ACC112 (cell line): ENCODE data around the gene CEP170B.
A peak's percentile ranks its signal among the peaks of the same experiment; 100 is the strongest.

Experiments used
- H2AFZ ChIP-seq: fragments of 200-600 bp; sonication (generic); one replicate; pipeline ENCODE4 v1.6.0; 2017; ENCODE audit warnings: antibody characterized with exemption, low read length; ENCODE audit not compliant: unreplicated experiment
- H3K27ac ChIP-seq: fragments of 200-600 bp; sonication (generic); 2 replicates; pipeline ENCODE4 v1.5.1; 2014; ENCODE audit warnings: low read depth, mild to moderate bottlenecking, antibody characterized with exemption, low read length, moderate library complexity
- H3K27me3 ChIP-seq: fragments of 200-600 bp; sonication (generic); 2 replicates; pipeline ENCODE4 v1.6.1; 2014; ENCODE audit warnings: mild to moderate bottlenecking, antibody characterized with exemption, low read length, moderate library complexity, mixed read lengths; ENCODE audit not compliant: insufficient read depth
- H3K36me3 ChIP-seq: fragments of 200-600 bp; sonication (generic); 2 replicates; pipeline ENCODE4 v1.6.1; 2016; ENCODE audit warnings: mild to moderate bottlenecking, antibody characterized with exemption, low read length, moderate library complexity, mixed read lengths; ENCODE audit not compliant: insufficient read depth
- H3K4me1 ChIP-seq: fragments of 200-600 bp; sonication (generic); one replicate; pipeline ENCODE4 v1.6.1; 2016; ENCODE audit warnings: low read length, mixed read lengths; ENCODE audit not compliant: insufficient read depth, unreplicated experiment, control insufficient read depth
- H3K4me3 ChIP-seq: fragments of 200-600 bp; sonication (generic); 2 replicates; pipeline ENCODE4 v1.5.1; 2014; ENCODE audit warnings: mild to moderate bottlenecking, low read depth, low read length
- H3K79me2 ChIP-seq: fragments of 200-600 bp; sonication (generic); one replicate; pipeline ENCODE4 v1.6.0; 2016; ENCODE audit warnings: low read length; ENCODE audit not compliant: control insufficient read depth, unreplicated experiment, insufficient read depth

CEP170B gene

DNA sequence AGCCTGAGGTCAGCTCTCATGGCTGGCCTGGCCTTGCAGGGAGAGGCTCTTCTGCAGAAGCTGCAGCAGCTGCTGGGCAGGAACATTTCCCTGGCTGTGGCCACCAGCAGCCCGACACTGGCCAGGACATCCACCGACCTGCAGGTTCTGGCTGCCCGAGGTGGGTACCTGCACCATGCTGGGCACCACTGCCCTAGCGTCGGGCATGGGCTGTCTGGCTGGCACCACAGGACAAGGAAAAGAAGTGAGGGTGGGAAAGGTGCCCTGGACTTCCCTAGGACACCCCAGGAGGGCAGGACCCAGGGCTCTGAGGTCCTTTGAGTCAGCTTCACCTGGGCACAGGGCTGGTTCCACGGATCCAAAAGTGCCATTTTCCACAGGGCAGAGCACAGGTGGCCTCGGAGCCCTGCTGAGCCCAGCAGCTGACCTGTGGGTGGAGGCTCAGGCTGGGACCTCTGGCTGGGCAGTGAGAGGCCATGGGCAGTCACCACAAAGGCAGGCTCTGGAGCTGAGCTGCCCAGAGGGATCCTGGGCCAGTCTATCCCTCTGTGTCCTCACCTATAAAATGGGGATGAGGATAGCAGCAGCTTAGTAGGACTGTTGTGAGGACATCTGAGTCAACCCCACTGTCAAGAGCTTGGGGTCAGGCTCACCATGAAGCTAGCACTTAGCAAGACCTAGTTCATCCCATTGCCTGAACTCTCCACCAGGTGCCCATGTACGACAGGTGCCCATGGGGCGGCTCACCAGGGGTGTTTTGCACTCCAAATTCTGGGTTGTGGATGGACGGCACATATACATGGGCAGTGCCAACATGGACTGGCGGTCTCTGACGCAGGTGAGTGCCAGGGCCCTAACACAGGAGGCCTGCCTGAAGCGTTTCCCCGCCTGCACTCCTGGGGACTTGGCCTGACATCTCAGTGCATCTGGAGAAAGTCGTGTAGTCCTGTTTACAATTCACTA is 64.5 kb downstream of the CEP170B start:
- no peak overlapping the region for H2AFZ ChIP-seq
- no peak overlapping the region for H3K27ac ChIP-seq
- H3K4me3 ChIP-seq: no peak overlapping the region
- H3K4me1 ChIP-seq: peaks cover 2% of the 10 kb centered on the region
- H3K27me3 ChIP-seq: peaks cover 6% of the 10 kb centered on the region
- H3K79me2 ChIP-seq: no peaks in the 10 kb centered on the region
- no peaks in the 10 kb centered on the region for H3K36me3 ChIP-seq

DNA sequence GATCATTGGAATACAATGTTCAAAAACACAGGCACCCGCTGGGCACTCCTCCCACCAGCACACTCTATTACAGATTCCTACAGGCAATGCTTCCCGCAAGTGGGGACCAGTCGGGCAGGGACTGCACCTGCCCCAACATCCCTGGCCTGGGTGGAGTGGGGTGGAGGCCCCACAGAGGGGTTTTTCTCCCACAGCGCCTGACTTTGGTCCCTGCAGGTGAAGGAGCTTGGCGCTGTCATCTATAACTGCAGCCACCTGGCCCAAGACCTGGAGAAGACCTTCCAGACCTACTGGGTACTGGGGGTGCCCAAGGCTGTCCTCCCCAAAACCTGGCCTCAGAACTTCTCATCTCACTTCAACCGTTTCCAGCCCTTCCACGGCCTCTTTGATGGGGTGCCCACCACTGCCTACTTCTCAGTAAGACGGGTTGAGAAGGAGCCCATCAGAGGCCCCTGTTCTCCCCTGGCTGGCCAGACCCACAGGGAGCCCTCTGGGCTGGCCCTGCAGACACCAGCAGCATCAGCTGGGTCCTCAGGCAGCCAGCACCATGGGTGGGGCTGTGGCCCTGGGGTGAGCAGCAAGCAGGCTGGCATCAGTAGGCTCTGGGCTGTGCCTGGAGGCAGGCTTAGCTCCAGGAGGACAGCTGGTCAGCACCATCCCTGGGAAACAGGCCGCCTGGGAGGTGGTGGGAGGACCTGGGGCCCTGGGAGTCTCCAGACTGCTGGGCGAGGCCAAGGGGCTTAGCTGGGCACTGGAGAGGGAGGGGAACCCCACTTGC is 65.6 kb downstream of the CEP170B start:
- H3K4me1 ChIP-seq: peaks cover 2% of the 10 kb centered on the region
- peaks cover 10% of the 10 kb centered on the region for H3K27me3 ChIP-seq

DNA sequence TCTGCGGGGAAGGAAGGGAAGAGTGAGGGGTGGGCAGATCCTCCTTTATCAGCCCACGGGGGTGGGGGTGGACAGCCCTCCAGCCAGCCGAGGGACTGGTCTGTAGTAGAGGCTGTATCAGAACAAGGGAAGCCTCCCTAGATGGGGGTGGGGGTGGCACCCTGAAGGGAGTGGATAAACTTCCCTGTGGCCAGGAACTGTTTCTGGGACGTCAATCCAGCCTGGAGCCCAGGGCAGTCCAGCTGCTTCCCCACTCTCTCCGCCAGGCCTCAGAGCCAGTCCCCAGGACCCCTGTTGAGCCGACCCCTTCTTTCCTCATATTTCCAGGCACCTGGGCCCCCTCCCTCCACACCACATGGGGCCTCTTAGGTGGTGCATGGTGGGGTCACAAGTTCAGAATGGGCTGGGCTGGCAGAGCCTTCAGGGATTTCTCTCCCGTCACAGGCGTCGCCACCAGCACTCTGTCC is 66.3 kb downstream of the CEP170B start:
- Histone ChIP-seq H3K27ac (no peak overlapping the region), H2AFZ (no peak overlapping the region), H3K27me3 (peaks cover 10% of the 10 kb centered on the region)

More for the DNA sequence above, 65.6 kb downstream of the CEP170B start:
- no peaks in the 10 kb centered on the region for H3K79me2 ChIP-seq
- no peak overlapping the region for H3K27ac ChIP-seq
- no peaks in the 10 kb centered on the region for H3K36me3 ChIP-seq
- H2AFZ ChIP-seq: no peak overlapping the region
- no peak overlapping the region for H3K4me3 ChIP-seq

DNA sequence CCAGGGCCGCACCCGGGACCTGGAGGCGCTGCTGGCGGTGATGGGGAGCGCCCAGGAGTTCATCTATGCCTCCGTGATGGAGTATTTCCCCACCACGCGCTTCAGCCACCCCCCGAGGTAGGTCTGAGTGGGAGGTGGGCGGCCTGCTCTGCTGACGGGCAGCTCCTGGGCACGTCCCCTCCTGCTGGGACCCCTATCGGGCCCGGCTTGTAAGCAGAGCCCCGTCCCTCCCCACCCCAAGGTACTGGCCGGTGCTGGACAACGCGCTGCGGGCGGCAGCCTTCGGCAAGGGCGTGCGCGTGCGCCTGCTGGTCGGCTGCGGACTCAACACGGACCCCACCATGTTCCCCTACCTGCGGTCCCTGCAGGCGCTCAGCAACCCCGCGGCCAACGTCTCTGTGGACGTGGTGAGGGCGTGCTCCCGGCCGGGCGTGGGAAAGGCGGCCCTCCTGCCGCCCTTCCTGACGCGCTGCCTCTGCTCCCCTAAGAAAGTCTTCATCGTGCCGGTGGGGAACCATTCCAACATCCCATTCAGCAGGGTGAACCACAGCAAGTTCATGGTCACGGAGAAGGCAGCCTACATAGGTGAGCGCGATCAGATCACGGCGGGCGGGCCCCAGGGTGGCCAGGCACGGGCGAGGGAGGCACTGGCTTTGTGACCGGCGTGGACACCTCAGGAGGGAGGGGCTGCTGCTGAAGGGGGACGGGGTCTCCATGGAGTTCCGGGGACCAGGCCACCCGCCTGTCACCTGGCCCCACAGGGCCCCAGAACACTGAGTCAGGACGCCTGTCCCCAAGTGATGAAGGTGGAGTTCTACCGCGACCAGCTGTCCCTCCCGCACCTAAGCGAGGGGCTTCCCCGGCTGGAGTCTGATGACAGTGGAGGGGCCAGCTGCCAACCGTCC is 67.0 kb downstream of the CEP170B start:
- H2AFZ ChIP-seq: peak overlapping the region; percentile 86
- H3K4me3 ChIP-seq: peak overlapping the region; percentile 80
- no peaks in the 10 kb centered on the region for H3K79me2 ChIP-seq
- H3K27me3 ChIP-seq: peaks cover 10% of the 10 kb centered on the region
- no peak overlapping the region for H3K27ac ChIP-seq
- H3K4me1 ChIP-seq: peaks cover 2% of the 10 kb centered on the region
- no peaks in the 10 kb centered on the region for H3K36me3 ChIP-seq

More for the DNA sequence above, 66.3 kb downstream of the CEP170B start:
- Histone ChIP-seq H3K79me2 (no peaks in the 10 kb centered on the region), H3K4me3 (no peak overlapping the region), H3K36me3 (no peaks in the 10 kb centered on the region), H3K4me1 (peaks cover 2% of the 10 kb centered on the region)

DNA sequence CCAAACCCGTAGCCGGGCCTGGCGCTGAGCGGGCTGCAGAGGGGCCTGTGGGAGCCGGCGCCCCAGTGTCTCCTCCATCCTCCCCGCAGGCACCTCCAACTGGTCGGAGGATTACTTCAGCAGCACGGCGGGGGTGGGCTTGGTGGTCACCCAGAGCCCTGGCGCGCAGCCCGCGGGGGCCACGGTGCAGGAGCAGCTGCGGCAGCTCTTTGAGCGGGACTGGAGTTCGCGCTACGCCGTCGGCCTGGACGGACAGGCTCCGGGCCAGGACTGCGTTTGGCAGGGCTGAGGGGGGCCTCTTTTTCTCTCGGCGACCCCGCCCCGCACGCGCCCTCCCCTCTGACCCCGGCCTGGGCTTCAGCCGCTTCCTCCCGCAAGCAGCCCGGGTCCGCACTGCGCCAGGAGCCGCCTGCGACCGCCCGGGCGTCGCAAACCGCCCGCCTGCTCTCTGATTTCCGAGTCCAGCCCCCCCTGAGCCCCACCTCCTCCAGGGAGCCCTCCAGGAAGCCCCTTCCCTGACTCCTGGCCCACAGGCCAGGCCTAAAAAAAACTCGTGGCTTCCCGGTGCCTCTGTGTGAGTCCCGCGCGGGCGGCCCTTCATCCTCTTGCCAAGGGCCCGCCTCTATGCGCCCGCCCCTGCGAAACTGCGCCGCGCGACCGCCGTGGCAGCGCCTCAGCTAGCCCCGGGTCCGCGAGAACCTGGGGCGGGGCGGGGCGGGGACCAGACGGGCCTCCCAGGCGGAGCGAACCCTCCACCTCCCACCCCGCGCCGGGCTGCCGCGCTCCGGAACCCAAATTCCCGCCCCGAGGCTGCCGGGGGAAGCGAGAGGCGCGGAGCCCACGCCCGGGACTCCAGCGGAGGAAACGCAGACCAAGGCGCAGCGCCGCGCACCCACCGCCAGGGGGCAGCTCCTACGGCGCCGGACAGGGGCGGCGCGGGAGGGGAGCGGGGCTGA is 67.9 kb downstream of the CEP170B start:
- H2AFZ ChIP-seq: peak overlapping the region; percentile 86
- H3K27ac ChIP-seq: no peak overlapping the region
- H3K4me1 ChIP-seq: peaks cover 2% of the 10 kb centered on the region
- H3K27me3 ChIP-seq: peaks cover 10% of the 10 kb centered on the region
- H3K4me3 ChIP-seq: peak overlapping the region; percentile 80
- H3K36me3 ChIP-seq: no peaks in the 10 kb centered on the region
- no peaks in the 10 kb centered on the region for H3K79me2 ChIP-seq

GRCh38 chr14:104933746-104934733 is 69.0 kb downstream of the CEP170B start:
- no peaks in the 10 kb centered on the region for H3K79me2 ChIP-seq
- H3K36me3 ChIP-seq: no peaks in the 10 kb centered on the region
- no peak overlapping the region for H3K27ac ChIP-seq
- peaks cover 2% of the 10 kb centered on the region for H3K4me1 ChIP-seq
- H3K27me3 ChIP-seq: peaks cover 10% of the 10 kb centered on the region
- no peak overlapping the region for H3K4me3 ChIP-seq
- no peak overlapping the region for H2AFZ ChIP-seq

DNA sequence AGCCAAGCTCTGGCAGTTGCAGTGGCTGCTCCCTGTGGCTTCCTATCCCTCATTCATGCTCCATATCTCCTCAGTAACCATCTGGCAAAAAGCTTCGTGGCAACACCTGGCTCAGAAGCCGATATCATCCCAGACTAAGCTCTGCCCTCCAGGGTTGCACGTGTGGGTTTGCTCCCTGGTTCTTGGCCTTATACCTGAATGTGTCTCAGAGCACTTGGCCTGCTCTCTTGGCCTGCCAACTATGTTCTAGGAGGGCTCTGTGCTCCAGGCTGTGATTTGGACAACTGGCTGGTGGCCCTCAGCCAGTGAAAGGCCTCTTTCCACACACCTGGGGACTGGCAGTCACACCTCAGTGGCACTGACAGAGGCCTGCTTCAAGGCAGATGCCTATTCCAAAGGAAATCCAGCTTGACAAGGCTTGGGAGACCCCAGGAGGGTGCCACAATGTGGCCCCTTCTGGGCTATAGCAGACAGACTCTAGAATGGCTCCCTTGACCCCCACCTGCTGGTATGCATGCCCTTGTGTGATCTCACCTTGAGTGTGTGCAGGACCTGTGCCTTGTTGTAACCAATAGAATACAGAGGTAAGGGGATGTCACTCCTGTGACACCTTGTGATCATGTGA is 70.1 kb downstream of the CEP170B start:
- Histone ChIP-seq H3K27me3 (peaks cover 10% of the 10 kb centered on the region), H3K4me3 (no peak overlapping the region), H2AFZ (no peak overlapping the region), H3K36me3 (no peaks in the 10 kb centered on the region), H3K27ac (no peak overlapping the region), H3K79me2 (no peaks in the 10 kb centered on the region), H3K4me1 (peaks cover 2% of the 10 kb centered on the region)

- Histone ChIP-seq H3K79me2 (no peaks in the 10 kb centered on the region), H3K36me3 (no peaks in the 10 kb centered on the region), H3K27ac (no peak overlapping the region), H3K4me1 (peaks cover 2% of the 10 kb centered on the region), H3K4me3 (no peak overlapping the region), H3K27me3 (peaks cover 10% of the 10 kb centered on the region), H2AFZ (no peak overlapping the region)
These were observed 70.9 kb downstream of the CEP170B start for GRCh38 chr14:104935955-104936354.
